Central memory CD4-positive, alpha-beta T cell (primary cell): ENCODE data around the gene PRR5.

Experiments
- DNase-seq: peaks from one replicate; pipeline ENCODE4 v3.0.0; 2022

The PRR5 gene

DNA sequence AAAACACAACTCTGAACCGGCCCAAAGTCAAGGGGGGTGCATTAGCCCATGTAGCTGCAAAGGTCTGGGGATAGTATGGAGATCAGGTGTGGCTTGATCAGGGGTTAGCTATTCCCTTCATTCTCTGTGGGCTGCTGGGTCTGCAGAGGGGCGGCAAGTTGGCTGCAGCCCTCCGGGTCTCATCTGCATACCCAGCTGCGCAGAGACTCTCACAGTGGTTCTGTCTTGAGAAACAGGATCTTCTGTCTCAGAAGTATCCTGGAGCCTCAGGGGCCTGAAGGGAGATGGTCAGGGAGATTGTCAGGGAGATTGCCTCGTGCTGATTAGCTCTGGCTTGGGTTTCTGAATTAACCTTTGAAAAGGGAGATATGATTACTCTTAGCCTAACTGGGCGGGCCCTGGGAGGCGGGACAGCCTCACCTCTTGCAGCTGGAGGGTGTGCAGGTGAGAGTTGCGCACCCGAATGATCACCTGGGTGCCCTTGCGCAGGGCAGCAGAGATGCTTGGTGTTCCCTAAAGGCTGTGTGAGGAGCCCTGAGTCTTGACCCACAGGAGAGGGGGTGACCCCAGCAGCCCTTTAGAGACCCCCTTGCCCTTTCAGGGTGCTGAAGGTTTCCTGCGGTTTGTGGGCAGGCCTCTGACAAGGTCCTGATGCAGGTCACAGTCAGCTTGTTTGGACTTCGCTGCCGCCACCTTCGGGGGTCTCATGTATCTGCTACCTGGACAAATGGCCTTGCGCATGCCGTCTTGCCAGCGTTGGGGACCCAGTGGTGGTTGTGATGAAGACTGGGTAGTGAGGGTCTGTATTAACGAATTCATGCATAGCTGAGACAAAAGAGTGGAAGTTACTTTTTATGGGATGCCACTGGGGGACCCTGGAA, 57.7 kb downstream of the PRR5 start:
- no peak for DNase-seq

GRCh38 chr22:44760476-44760875, 58.5 kb downstream of the PRR5 start:
- no peak for DNase-seq

DNA sequence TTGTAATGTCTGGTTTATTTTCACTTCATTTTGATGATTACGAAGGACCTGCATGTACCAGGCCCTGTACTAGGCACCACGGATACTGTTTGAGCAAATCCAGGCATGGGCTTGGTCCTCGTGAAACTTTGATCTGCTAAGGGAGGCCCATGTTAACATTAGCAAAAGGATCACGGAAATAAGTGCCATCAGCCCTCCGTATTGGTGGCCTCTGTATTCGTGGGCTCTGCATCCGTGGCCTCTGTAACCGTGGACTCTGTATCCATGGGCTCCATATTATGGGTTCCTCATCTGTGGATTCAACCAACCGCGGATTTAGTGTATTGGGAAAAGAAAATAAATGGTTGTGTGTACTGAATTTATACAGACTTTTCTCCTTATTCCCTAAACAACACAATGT, 59.0 kb downstream of the PRR5 start:
- no peak for DNase-seq

- no peak for DNase-seq
Observed at GRCh38 chr22:44764373-44764772, 62.4 kb downstream of the PRR5 start.

DNA sequence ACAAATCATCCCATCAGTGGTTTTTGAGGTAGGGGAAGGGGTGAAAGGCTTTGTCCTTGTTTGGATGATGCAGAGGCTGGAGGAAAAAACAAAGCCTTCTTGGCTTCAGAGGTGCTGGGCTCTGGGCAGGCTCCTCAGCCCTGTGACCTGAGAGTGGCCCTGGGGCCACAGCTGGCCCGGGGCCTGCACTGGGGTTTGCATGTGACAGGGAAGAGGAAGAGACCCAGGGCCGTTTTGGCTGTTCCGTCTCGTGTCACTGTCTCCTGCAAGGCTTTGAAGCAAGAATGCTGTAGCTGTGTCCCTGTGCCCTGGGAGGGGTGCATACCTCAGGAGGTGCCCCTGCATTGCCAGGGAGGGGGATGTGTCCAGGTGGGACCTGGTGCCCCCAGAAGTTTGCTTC, 63.0 kb downstream of the PRR5 start:
- DNase-seq = no peak

- DNase-seq = no peak
Observed at GRCh38 chr22:44765571-44766285, 63.7 kb downstream of the PRR5 start.

DNA sequence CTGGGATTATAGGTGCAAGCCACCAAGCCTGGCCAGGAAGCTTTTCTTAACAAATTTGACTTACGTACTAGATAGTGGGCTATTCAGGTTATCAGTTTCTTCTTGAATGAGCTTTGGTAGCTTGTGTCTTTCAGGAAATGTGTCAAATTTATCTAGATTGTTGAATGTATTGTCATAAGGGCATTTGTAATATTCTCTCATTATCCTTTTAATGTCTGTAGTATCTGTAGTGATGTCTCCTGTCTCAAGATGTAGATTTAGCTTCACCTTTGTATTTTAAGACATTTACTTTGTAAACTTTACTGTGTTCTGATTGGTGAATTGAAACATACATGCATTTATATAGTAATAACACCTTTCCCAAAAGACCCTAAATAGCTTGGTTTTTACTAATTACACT, 71.1 kb downstream of the PRR5 start:
- DNase-seq = no peak

GRCh38 chr22:44775862-44776261, 73.9 kb downstream of the PRR5 start:
- DNase-seq = no peak

DNA sequence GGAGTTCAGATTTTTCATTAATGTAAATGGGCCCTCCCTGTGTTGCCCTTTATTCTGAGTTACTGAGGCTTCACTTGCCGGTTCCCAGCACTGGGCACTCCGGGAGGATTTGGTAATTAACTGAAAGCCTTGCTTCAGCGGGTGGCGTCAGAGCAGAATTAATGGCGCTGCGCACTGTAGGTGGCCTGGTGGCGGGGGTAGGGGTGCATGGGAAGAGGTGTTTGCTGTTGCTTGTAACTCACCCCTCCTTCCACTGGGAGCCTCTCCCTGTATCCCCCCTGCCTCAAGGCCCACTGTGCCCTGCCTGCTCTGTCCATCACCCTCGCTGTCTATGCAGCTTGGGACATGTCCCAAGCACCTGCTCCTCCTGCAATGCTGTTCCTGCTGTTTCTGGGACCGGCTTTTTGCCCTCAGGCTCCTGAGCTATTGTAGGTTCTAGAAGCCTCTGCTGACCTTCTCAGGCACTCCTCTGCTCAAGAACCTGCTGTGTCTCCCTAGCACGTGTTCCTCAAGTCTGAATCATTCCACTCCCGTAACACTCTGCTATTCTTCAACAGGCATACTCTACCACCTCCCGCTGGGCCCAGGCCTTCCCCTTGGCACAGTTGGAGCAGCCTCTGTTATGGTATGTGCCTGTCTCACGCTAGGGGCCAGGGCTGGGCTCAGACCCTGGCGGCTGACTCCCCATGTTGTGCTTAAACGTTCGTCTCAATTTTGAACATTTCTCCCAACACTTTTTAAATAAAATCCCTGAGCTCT, 74.8 kb downstream of the PRR5 start:
- DNase-seq = no peak

- no peak for DNase-seq
Observed at GRCh38 chr22:44777364-44777755, 75.4 kb downstream of the PRR5 start.

DNA sequence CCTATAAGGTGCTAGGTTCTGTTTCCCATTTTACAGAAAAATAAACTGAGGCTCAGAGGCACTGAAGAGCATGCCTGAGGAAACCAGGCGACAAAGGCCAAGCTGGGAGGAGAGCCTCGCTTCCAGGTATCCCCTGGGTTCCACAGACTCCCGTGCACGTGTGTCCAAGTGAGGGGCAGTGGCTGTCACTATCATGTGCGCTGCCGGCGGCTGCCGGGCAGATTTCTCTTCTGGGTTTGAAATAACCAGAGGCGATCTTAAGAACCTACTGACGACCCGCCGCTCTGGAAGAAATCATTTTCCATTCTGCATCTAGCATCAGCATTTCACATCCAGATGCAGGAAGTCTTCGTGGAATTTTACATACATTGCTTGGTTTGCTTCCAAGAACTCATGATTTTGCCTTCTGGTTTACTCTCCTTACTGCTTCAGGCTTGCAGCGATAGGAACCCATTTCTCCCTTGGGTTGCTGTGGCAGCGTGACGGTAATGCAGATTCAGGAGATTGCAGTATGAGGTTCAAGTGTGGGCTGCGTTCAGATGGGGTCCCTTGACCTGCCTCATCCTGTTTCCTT, 79.0 kb downstream of the PRR5 start:
- DNase-seq = no peak

GRCh38 chr22:44782363-44782963, 80.5 kb downstream of the PRR5 start:
- DNase-seq = no peak

GRCh38 chr22:44783091-44783490, 81.1 kb downstream of the PRR5 start:
- no peak for DNase-seq

DNA sequence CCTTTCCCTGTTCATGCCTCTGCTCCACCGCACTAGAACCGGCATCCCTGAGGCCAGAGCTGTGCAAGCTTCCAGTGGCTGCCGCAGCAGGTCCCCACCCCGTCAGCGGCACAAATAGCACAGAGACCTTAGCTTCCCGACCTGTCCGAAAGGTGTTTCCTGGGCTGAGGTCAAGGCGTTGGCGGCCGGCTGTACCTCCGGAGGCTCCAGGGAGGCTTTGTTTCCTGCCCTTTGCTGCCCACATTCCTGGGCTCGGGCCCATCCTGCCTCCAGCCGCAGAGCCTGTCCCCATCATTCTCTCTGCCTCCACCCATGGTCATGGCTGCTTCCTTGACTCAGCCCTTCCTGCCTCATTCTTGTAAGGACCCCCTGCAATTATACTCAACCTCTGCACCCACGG, 81.6 kb downstream of the PRR5 start:
- no peak for DNase-seq

DNA sequence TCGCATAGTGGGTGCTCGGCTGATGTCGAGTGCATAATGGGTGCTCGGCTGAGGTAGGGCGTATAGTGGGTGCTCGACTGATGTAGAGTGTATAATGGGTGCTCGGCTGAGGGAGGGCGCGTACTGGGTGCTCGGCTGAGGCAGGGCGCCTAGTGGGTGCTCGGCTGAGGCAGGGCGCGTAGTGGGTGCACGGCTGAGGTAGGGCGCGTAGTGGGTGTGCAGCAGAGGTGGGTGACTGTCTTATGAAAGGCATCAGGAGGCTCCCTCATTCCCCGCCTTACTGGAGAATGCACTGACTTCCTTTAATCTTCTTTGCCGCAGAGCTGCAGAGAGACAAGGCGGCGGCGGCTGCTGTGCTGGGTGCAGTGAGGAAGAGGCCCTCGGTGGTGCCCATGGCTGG, 84.1 kb downstream of the PRR5 start:
- no peak for DNase-seq

DNA sequence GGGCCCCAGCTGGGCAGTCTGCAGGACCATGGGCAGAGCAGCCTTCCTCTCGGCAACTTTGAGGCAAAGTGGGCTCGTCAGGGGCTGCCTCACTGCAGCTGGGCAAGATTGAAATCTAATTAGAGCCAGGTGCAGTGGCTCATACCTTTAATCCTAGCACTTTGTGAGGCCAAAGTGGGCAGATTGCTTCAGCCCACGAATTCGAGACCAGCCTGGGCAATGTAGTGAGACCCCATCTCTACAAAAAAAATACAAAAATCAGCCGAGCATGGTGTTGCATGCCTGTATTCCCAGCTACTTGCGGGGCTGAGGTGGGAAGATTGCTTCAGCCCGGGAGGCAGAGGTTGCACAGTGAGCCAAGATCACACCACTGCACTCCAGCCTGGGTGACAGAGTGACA, 84.6 kb downstream of the PRR5 start:
- DNase-seq = no peak
